ENCODE results near the gene TMEFF2. TPM values are rescaled to one million over a fixed set of nuclear protein-coding genes. Genes with fewer than 3 reads are reported as not detected.

Gene TMEFF2
- total RNA-seq, 1 donor from 2014 or later: not detected

- H3K27ac ChIP-seq: no peak overlapping the region
- ATAC-seq: no peak
Measured at GRCh38 chr2:191994749-191995148, 200.0 kb downstream of the TMEFF2 start.

DNA sequence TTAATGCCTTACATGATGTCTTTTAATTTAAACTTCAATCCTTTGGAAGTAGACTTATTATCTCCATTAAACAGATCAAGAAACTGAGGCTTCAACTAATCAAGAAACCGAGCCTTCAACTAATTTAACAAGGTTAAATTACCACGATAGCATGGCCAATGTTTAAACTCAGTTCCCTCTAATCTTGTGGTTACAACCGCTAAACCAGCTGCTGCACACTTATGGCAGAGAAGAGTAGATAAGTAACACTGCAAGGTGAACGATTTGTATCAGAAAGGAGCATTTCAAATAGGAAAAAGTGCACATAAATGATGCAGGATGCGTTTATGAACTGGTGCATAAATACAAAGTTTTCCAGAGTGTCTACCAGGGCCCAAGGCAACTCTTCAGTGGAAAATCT is 203.3 kb downstream of the TMEFF2 start:
- no peaks in the 10 kb centered on the region for H3K36me3 ChIP-seq
- H3K4me3 ChIP-seq: no peak overlapping the region
- no peaks in the 10 kb centered on the region for H3K27me3 ChIP-seq
- H3K9me3 ChIP-seq: no peaks in the 10 kb centered on the region
- no peak for TF ChIP-seq CTCF (IDR thresholded peaks at IDR 0.05)
- H3K27ac ChIP-seq: no peak overlapping the region
- no peak for ATAC-seq
- intact Hi-C loops (cut with DNase I): no loop called here
- DNase-seq: no peak
- H3K4me1 ChIP-seq: no peaks in the 10 kb centered on the region

More at GRCh38 chr2:191994749-191995148, 200.0 kb downstream of the TMEFF2 start:
- Histone ChIP-seq H3K9me3 (no peaks in the 10 kb centered on the region), H3K27me3 (no peaks in the 10 kb centered on the region), H3K36me3 (no peaks in the 10 kb centered on the region), H3K4me3 (no peak overlapping the region), H3K4me1 (no peaks in the 10 kb centered on the region)
- intact Hi-C loops (cut with DNase I): no loop called here
- DNase-seq: no peak
- no peak for TF ChIP-seq CTCF (IDR thresholded peaks at IDR 0.05)

DNA sequence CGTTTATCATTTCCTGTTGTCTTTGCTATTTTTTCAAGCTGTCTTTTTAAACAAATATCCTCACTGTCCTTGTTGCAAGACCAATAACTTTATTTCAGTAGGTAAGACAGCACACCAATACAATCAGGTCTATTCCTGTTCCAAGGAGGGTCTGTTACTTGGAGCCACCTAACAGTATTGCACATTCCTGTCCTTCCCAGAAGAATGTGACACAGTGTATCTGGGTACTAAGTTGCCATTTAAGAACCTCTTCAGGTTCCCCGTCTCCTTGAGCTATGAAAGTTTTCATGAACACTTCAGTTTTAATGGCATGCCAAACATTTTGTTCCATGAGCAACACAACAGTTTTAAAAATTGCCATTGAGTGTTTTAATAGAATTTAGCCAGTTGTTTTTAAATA is 209.0 kb downstream of the TMEFF2 start:
- DNase-seq: no peak

GRCh38 chr2:191983591-191983990 is 211.1 kb downstream of the TMEFF2 start:
- Histone ChIP-seq H3K27ac (no peak overlapping the region), H3K27me3 (no peaks in the 10 kb centered on the region), H3K9me3 (no peaks in the 10 kb centered on the region), H3K36me3 (no peaks in the 10 kb centered on the region), H3K4me3 (no peak overlapping the region), H3K4me1 (no peaks in the 10 kb centered on the region)
- ATAC-seq (no peak), DNase-seq (no peak)
- intact Hi-C loops (cut with DNase I): no loop called here
- TF ChIP-seq CTCF (IDR thresholded peaks at IDR 0.05): no peak

More for the DNA sequence above, 209.0 kb downstream of the TMEFF2 start:
- peak; percentile 93 for ATAC-seq
- Histone ChIP-seq H3K36me3 (no peaks in the 10 kb centered on the region), H3K27me3 (no peaks in the 10 kb centered on the region), H3K9me3 (no peaks in the 10 kb centered on the region), H3K4me3 (no peak overlapping the region), H3K27ac (no peak overlapping the region), H3K4me1 (no peaks in the 10 kb centered on the region)
- intact Hi-C loops (cut with DNase I): no loop called here
- TF ChIP-seq CTCF (IDR thresholded peaks at IDR 0.05): no peak

DNA sequence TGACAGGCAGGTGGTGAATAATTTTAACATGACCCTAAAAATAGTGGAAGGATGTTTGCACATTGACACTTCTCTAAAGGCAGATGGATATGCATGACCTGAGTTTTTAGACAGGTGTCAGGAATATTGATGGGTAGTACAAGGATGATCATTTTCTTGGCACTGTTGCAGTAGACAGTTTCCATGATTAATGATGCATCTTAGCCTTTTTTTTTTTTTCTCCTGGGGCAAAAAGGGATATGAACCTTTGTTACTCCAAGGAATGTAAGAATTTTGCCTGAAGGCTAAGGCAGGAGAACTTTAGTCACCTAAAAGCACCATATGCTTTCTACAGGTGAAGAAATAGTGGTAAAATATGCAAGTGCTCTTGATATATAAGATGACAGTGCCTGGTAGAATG is 211.5 kb downstream of the TMEFF2 start:
- no peaks in the 10 kb centered on the region for H3K27me3 ChIP-seq
- no peaks in the 10 kb centered on the region for H3K9me3 ChIP-seq
- H3K27ac ChIP-seq: no peak overlapping the region
- H3K4me3 ChIP-seq: no peak overlapping the region
- no peak for TF ChIP-seq CTCF (IDR thresholded peaks at IDR 0.05)
- H3K4me1 ChIP-seq: no peaks in the 10 kb centered on the region
- no peaks in the 10 kb centered on the region for H3K36me3 ChIP-seq
- ATAC-seq: no peak
- intact Hi-C loops (cut with DNase I): no loop called here
- DNase-seq: no peak

- no peak for TF ChIP-seq CTCF (IDR thresholded peaks at IDR 0.05)
- Histone ChIP-seq H3K36me3 (no peaks in the 10 kb centered on the region), H3K27me3 (no peaks in the 10 kb centered on the region), H3K4me3 (no peak overlapping the region), H3K4me1 (no peaks in the 10 kb centered on the region), H3K27ac (no peak overlapping the region), H3K9me3 (no peaks in the 10 kb centered on the region)
- DNase-seq (no peak), ATAC-seq (no peak)
- intact Hi-C loops (cut with DNase I): no loop called here
Measured at GRCh38 chr2:191981706-191982105, 213.0 kb downstream of the TMEFF2 start.
